NCI-H146 (cell line): ENCODE measurements around the gene KLHDC7A.

Experiments
- DNase-seq: peaks from one replicate; lab custom pipeline; 2025; lab: John Stamatoyannopoulos, UW

KLHDC7A gene

GRCh38 chr1:18473195-18473815 is 7.4 kb upstream of the KLHDC7A start:
- no peak for DNase-seq

GRCh38 chr1:18474559-18475175 is 6.1 kb upstream of the KLHDC7A start:
- no peak for DNase-seq

- no peak for DNase-seq
These were observed 5.4 kb upstream of the KLHDC7A start for GRCh38 chr1:18475234-18475905.

- no peak for DNase-seq
These were observed 1.3 kb upstream of the KLHDC7A start for GRCh38 chr1:18479454-18479853.

GRCh38 chr1:18481190-18481920 is 625 bp downstream of the KLHDC7A start:
- no peak for DNase-seq

GRCh38 chr1:18481921-18482701 is 1.4 kb downstream of the KLHDC7A start:
- DNase-seq = no peak

GRCh38 chr1:18482721-18483425 is 2.1 kb downstream of the KLHDC7A start:
- no peak for DNase-seq

GRCh38 chr1:18484276-18484675 is 3.5 kb downstream of the KLHDC7A start:
- DNase-seq = no peak

- DNase-seq = no peak
These were observed 4.0 kb downstream of the KLHDC7A start for GRCh38 chr1:18484721-18485120.

- no peak for DNase-seq
These were observed 4.5 kb downstream of the KLHDC7A start for GRCh38 chr1:18485227-18485626.

- no peak for DNase-seq
These were observed 5.5 kb downstream of the KLHDC7A start for GRCh38 chr1:18486195-18486594.

- no peak for DNase-seq
These were observed 8.8 kb downstream of the KLHDC7A start for GRCh38 chr1:18489417-18490143.

GRCh38 chr1:18491168-18491567 is 10.4 kb downstream of the KLHDC7A start:
- DNase-seq = no peak

GRCh38 chr1:18494304-18494703 is 13.6 kb downstream of the KLHDC7A start:
- DNase-seq = no peak

GRCh38 chr1:18495635-18496034 is 14.9 kb downstream of the KLHDC7A start:
- DNase-seq = no peak

- DNase-seq = no peak
These were observed 15.3 kb downstream of the KLHDC7A start for GRCh38 chr1:18496056-18496455.

GRCh38 chr1:18496497-18497235 is 15.9 kb downstream of the KLHDC7A start:
- DNase-seq = no peak

GRCh38 chr1:18501833-18502232 is 21.1 kb downstream of the KLHDC7A start:
- no peak for DNase-seq

GRCh38 chr1:18504609-18505008 is 23.9 kb downstream of the KLHDC7A start:
- no peak for DNase-seq

- DNase-seq = no peak
These were observed 24.9 kb downstream of the KLHDC7A start for GRCh38 chr1:18505666-18506065.
